Measurements from ENCODE around the gene CIB2. TPM values are rescaled to one million over a fixed set of nuclear protein-coding genes. Genes with fewer than 3 reads are reported as not detected.

Gene CIB2
- total RNA-seq, 1 experiment from 2014 or later, result 17.3 TPM

DNA sequence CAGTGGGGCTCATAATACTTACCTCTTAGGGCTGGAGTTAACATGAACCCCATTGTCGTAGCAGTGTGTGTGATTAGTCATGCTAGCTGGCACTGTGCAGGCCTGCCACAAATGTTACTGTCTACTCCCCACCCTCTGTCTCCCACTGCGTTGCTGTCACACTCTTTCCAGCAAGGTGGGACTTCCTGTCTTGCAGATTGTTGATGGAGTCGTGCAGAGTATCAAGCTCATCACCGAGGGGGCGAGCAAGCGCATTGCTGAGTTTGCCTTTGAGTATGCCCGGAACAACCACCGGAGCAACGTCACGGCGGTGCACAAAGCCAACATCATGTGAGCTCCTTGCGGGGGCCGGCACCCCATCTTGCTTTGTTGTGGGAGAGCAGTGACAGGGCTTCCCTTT lies 30.8 kb upstream of the CIB2 start:
- H4K20me1 ChIP-seq (ENCODE audit: insufficient read depth), result no peaks in the 10 kb centered on the region
- BruUV-seq (replicated peaks), result no TSS peak
- no peak for ATAC-seq
- no peaks in the 10 kb centered on the region for H3K27me3 ChIP-seq (ENCODE audit: insufficient read depth, low read length)
- no peak overlapping the region for H3K27ac ChIP-seq (ENCODE audit: low read depth, low read length)
- no peaks in the 10 kb centered on the region for H3K9me2 ChIP-seq (ENCODE audit: insufficient read depth)
- ChIA-PET CTCF (no interaction called here), POLR2A (no interaction called here), RAD21 (ENCODE audit: low non-redundant PET in 1 of 2, low total read pairs in 2 of 2, uncharacterized antibody in 2 of 2, unreplicated experiment in 2 of 2) (no interaction called here)
- peaks cover 39 to 41% of the 10 kb centered on the region in 2 experiments for H3K36me3 ChIP-seq (ENCODE audit: control insufficient read depth in 1 of 2, insufficient read depth in 2 of 2, low read length in 2 of 2)
- no peak overlapping the region for H2AFZ ChIP-seq (ENCODE audit: low read depth, low read length, poor library complexity, severe bottlenecking)
- intact Hi-C loops (cut with micrococcal nuclease), result no loop called here
- no peak overlapping the region for H3K4me3 ChIP-seq (replicated peaks in 1 of 2; ENCODE audit: low read depth in 1 of 2, low read length in 2 of 2)
- H3K4me1 ChIP-seq (ENCODE audit: control insufficient read depth in 1 of 2, insufficient read depth in 2 of 2, low read length in 2 of 2), result no peaks in the 10 kb centered on the region
- no peaks in the 10 kb centered on the region; the same call in 1 of the 2 replicates for H3K79me2 ChIP-seq (ENCODE audit: insufficient read depth, low read length)
- H3K9me3 ChIP-seq (ENCODE audit: control insufficient read depth in 1 of 2, insufficient read depth in 1 of 2, low read depth in 1 of 2, low read length in 2 of 2), result no peaks in the 10 kb centered on the region
- H3K4me2 ChIP-seq (ENCODE audit: low read length), result no peak overlapping the region
- DNase-seq (ENCODE audit: low read depth, low spot score), result no peak
- H3K9ac ChIP-seq (ENCODE audit: low read length), result no peak overlapping the region
- TF ChIP-seq FOSL1 (IDR thresholded peaks at IDR 0.05; ENCODE audit: low read depth), result no peak
- no peak for TF ChIP-seq SRF (IDR thresholded peaks at IDR 0.05; ENCODE audit: low read depth)
- TF ChIP-seq EZH2 (IDR thresholded peaks at IDR 0.05), result no peak
- TF ChIP-seq POLR2A (IDR thresholded peaks at IDR 0.05; ENCODE audit: borderline replicate concordance, extremely low read depth, insufficient read depth, insufficient read length), result no peak
- TF ChIP-seq EZH2phosphoT487 (IDR thresholded peaks at IDR 0.05; ENCODE audit: borderline replicate concordance), result no peak
- TF ChIP-seq ZNF274 (IDR thresholded peaks at IDR 0.05; ENCODE audit: low read depth, low read length), result no peak
- TF ChIP-seq, protein P1, sequence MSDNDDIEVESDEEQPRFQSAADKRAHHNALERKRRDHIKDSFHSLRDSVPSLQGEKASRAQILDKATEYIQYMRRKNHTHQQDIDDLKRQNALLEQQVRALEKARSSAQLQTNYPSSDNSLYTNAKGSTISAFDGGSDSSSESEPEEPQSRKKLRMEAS (IDR thresholded peaks at IDR 0.05), result no peak
- no peak for TF ChIP-seq POLR2AphosphoS5 (IDR thresholded peaks at IDR 0.05; ENCODE audit: low read depth, low read length)

DNA sequence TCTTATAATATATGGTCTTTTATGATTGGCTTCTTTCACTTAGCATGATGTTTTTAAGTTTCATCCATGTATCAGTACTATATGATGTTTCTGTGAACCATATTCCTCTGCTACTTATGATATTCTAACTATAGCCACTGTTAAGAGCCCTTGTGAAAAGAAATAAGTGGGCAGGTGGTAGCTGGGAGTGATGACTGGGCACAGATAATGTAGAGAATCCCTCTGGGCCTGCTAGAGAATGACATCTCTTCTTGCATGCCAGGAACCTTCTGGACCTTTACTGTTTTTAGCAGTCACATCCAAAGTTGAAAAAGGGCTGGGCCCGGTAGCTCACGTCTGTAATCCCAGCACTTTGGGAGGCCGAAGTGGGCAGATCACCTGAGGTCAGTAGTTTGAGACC lies 28.1 kb upstream of the CIB2 start:
- Histone ChIP-seq H3K9me3 (ENCODE audit: control insufficient read depth in 1 of 2, insufficient read depth in 1 of 2, low read depth in 1 of 2, low read length in 2 of 2) (no peaks in the 10 kb centered on the region), H3K27ac (ENCODE audit: low read depth, low read length) (no peak overlapping the region), H3K79me2 (ENCODE audit: insufficient read depth, low read length) (peaks cover 21% of the 10 kb centered on the region), H3K4me3 (replicated peaks in 1 of 2; ENCODE audit: low read depth in 1 of 2, low read length in 2 of 2) (no peak overlapping the region), H3K36me3 (ENCODE audit: control insufficient read depth in 1 of 2, insufficient read depth in 2 of 2, low read length in 2 of 2) (peaks cover 31 to 35% of the 10 kb centered on the region in 2 experiments), H3K9ac (ENCODE audit: low read length) (no peak overlapping the region), H2AFZ (ENCODE audit: low read depth, low read length, poor library complexity, severe bottlenecking) (no peak overlapping the region), H3K27me3 (ENCODE audit: insufficient read depth, low read length) (no peaks in the 10 kb centered on the region), H4K20me1 (ENCODE audit: insufficient read depth) (no peaks in the 10 kb centered on the region), H3K4me2 (ENCODE audit: low read length) (no peak overlapping the region), H3K4me1 (ENCODE audit: control insufficient read depth in 1 of 2, insufficient read depth in 2 of 2, low read length in 2 of 2) (no peaks in the 10 kb centered on the region), H3K9me2 (ENCODE audit: insufficient read depth) (no peaks in the 10 kb centered on the region)
- no peak for TF ChIP-seq ELF1 (IDR thresholded peaks at IDR 0.05; ENCODE audit: borderline replicate concordance, low read depth)
- TF ChIP-seq ZFX (IDR thresholded peaks at IDR 0.05), result no peak
- no peak for TF ChIP-seq CEBPB (IDR thresholded peaks at IDR 0.05; ENCODE audit: low read depth)
- TF ChIP-seq, protein P2, sequence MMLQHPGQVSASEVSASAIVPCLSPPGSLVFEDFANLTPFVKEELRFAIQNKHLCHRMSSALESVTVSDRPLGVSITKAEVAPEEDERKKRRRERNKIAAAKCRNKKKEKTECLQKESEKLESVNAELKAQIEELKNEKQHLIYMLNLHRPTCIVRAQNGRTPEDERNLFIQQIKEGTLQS (IDR thresholded peaks at IDR 0.05), result no peak
- no peak for TF ChIP-seq POLR2A (IDR thresholded peaks at IDR 0.05; ENCODE audit: borderline replicate concordance, extremely low read depth, insufficient read depth, insufficient read length)
- no peak for DNase-seq (ENCODE audit: low read depth, low spot score)
- ChIA-PET POLR2A (interaction anchor here (0.6 kb wide), 1 partner anchor 10 kb away, joined by 3 read pairs; the partner anchor contains the start of gene IDH3A), RAD21 (ENCODE audit: low non-redundant PET in 1 of 2, low total read pairs in 2 of 2, uncharacterized antibody in 2 of 2, unreplicated experiment in 2 of 2) (no interaction called here), CTCF (no interaction called here)
- BruUV-seq (replicated peaks), result no TSS peak
- intact Hi-C loops (cut with micrococcal nuclease), result no loop called here
- ATAC-seq, result no peak

Measured in HCT116 (cell line).